IMR-90 (cell line): Measurements from ENCODE around the gene PTGES2.

Experiments used
- BHLHE40 ChIP-seq: fragments of 150-350 bp; IDR thresholded peaks from 2 replicates; pipeline ENCODE4 v1.6.1; 2016; ENCODE audit warnings: mild to moderate bottlenecking, low read depth, low read length
- CEBPB ChIP-seq: IDR thresholded peaks from 2 replicates; pipeline ENCODE4 v1.6.1; 2012; ENCODE audit warnings: low read depth, low read length, improper control_type of control experiment
- CHD1 ChIP-seq: IDR thresholded peaks from 2 replicates; pipeline ENCODE4 v1.6.1; 2012; ENCODE audit warnings: low read depth, low read length, improper control_type of control experiment
- FOS ChIP-seq: fragments of 150-350 bp; IDR thresholded peaks from 2 replicates; pipeline ENCODE4 v1.6.1; 2016; ENCODE audit warnings: low read depth, low read length
- MAFK ChIP-seq: IDR thresholded peaks from 2 replicates; pipeline ENCODE4 v1.6.1; 2012; ENCODE audit warnings: low read depth, low read length, improper control_type of control experiment
- MAZ ChIP-seq: IDR thresholded peaks from 2 replicates; pipeline ENCODE4 v1.6.1; 2012; ENCODE audit warnings: low read depth, mild to moderate bottlenecking, low read length, improper control_type of control experiment, moderate library complexity, borderline replicate concordance
- MXI1 ChIP-seq: IDR thresholded peaks from 2 replicates; pipeline ENCODE4 v1.6.1; 2012; ENCODE audit warnings: low read depth, mild to moderate bottlenecking, low read length, moderate library complexity, borderline replicate concordance
- POLR2A ChIP-seq: IDR thresholded peaks from 2 replicates; pipeline ENCODE4 v1.6.1; 2012; ENCODE audit warnings: mild to moderate bottlenecking, low read depth, low read length
- RAD21 ChIP-seq: IDR thresholded peaks from 2 replicates; pipeline ENCODE4 v1.6.1; 2012; ENCODE audit warnings: low read length, improper control_type of control experiment
- RFX5 ChIP-seq: IDR thresholded peaks from 2 replicates; pipeline ENCODE4 v1.8.0; 2012; ENCODE audit warnings: low read depth, mild to moderate bottlenecking, low read length, moderate library complexity
- SMC3 ChIP-seq: fragments of 150-350 bp; IDR thresholded peaks from 2 replicates; pipeline ENCODE4 v1.6.1; 2016; ENCODE audit warnings: low read depth, mild to moderate bottlenecking, antibody characterized with exemption, low read length, moderate library complexity
- TF ChIP-seq, protein P1 (sequence below): conservative IDR thresholded peaks from 2 replicates; pipeline ENCODE4 v1.5.1; 2012; ENCODE audit warnings: mild to moderate bottlenecking, low read depth, low read length, improper control_type of control experiment
- TF ChIP-seq, protein P2 (sequence below): fragments of 150-350 bp; IDR thresholded peaks from 2 replicates; pipeline ENCODE4 v1.6.1; 2017; ENCODE audit warnings: mild to moderate bottlenecking, antibody characterized with exemption, low read length, low read depth

DNA sequence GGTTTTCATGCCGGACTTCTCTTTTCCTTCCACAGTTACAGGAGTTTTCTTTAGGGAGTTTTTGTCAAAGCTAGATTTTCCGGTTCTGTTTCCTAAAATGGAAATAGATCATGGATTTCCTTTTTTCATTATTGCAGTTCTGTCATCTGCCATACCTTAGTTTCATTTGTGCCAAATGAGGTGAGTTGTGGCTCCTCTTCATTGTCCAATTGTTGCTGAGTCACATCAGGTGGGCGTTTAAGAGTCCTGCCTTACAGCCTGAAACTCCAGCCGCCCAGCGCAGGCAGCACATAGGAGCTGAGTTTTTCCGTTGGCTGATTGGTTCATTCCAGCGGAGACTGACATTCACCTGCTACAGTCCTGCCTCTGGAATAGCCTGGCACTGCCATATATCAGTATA, 45.4 kb downstream of the PTGES2 start:
- TF ChIP-seq MXI1 (no peak), BHLHE40 (no peak), POLR2A (no peak), FOS (no peak), MAFK (no peak), CHD1 (no peak), SMC3 (no peak), MAZ (no peak), RAD21 (no peak), CEBPB (no peak), RFX5 (no peak)
- TF ChIP-seq, protein P1, sequence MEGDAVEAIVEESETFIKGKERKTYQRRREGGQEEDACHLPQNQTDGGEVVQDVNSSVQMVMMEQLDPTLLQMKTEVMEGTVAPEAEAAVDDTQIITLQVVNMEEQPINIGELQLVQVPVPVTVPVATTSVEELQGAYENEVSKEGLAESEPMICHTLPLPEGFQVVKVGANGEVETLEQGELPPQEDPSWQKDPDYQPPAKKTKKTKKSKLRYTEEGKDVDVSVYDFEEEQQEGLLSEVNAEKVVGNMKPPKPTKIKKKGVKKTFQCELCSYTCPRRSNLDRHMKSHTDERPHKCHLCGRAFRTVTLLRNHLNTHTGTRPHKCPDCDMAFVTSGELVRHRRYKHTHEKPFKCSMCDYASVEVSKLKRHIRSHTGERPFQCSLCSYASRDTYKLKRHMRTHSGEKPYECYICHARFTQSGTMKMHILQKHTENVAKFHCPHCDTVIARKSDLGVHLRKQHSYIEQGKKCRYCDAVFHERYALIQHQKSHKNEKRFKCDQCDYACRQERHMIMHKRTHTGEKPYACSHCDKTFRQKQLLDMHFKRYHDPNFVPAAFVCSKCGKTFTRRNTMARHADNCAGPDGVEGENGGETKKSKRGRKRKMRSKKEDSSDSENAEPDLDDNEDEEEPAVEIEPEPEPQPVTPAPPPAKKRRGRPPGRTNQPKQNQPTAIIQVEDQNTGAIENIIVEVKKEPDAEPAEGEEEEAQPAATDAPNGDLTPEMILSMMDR, result no peak
- TF ChIP-seq, protein P2, sequence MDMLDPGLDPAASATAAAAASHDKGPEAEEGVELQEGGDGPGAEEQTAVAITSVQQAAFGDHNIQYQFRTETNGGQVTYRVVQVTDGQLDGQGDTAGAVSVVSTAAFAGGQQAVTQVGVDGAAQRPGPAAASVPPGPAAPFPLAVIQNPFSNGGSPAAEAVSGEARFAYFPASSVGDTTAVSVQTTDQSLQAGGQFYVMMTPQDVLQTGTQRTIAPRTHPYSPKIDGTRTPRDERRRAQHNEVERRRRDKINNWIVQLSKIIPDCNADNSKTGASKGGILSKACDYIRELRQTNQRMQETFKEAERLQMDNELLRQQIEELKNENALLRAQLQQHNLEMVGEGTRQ, result no peak
